Lower leg skin (tissue), 3 donors: Measurements from ENCODE around the gene SOCS1.

Source experiments
- POLR2A ChIP-seq, 2 donors: fragments of 450-650 bp; IDR thresholded peaks; one replicate each; pipeline ENCODE4 v1.6.1; 2016 to 2017; ENCODE audit warnings: antibody characterized with exemption in 2 of 2, mild to moderate bottlenecking in 1 of 2, moderate library complexity in 1 of 2
- TF ChIP-seq, protein P1 (sequence below), 3 donors: fragments of 450-650 bp; IDR thresholded peaks; one replicate each; pipeline ENCODE4 v1.5.1; 2016; ENCODE audit warnings: antibody characterized with exemption in 3 of 3, mild to moderate bottlenecking in 3 of 3, moderate library complexity in 2 of 3

DNA sequence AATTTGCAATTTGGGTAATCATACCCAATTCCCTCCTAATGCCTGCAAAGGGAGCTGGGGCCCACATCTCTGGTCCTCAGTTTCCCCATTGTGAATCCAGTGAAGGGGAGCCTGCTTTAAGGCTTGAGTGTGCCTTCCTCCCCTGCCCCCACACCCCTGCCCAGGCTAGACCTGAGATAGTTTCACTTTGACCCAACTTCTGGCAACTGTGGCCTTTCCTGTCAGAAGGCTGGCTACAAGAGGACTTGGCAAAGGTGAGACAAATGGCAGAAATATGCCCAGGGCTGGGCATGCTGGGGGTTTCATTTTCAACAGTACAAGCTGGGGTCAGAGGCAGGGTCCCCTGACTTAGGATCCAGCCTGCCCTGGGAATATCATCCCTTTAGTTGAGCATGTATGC, 10.0 kb downstream of the SOCS1 start:
- TF ChIP-seq, protein P1, sequence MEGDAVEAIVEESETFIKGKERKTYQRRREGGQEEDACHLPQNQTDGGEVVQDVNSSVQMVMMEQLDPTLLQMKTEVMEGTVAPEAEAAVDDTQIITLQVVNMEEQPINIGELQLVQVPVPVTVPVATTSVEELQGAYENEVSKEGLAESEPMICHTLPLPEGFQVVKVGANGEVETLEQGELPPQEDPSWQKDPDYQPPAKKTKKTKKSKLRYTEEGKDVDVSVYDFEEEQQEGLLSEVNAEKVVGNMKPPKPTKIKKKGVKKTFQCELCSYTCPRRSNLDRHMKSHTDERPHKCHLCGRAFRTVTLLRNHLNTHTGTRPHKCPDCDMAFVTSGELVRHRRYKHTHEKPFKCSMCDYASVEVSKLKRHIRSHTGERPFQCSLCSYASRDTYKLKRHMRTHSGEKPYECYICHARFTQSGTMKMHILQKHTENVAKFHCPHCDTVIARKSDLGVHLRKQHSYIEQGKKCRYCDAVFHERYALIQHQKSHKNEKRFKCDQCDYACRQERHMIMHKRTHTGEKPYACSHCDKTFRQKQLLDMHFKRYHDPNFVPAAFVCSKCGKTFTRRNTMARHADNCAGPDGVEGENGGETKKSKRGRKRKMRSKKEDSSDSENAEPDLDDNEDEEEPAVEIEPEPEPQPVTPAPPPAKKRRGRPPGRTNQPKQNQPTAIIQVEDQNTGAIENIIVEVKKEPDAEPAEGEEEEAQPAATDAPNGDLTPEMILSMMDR (IDR thresholded peaks at IDR 0.05): no peak
- no peak for TF ChIP-seq POLR2A (IDR thresholded peaks at IDR 0.05)
